Mesothelial cell of epicardium (in vitro differentiated cells): ENCODE results near the gene CANT1. TPM values are rescaled to one million over a fixed set of nuclear protein-coding genes. Genes with fewer than 3 reads are reported as not detected.

Experiments
- DNase-seq, 2 experiments: peaks; one replicate each; pipeline ENCODE4 v3.0.0; 2021; ENCODE audit warnings: low spot score in 2 of 2; ENCODE audit not compliant: unreplicated experiment in 2 of 2
- H3K27ac Mint-ChIP-seq: 2 replicates; pipeline ENCODE4 v1.8.0; 2021; ENCODE audit warnings: mixed read lengths
- H3K27me3 Mint-ChIP-seq: 2 replicates; pipeline ENCODE4 v1.8.0; 2021; ENCODE audit warnings: low read depth, mixed read lengths
- H3K36me3 Mint-ChIP-seq: 2 replicates; pipeline ENCODE4 v1.8.0; 2021; ENCODE audit warnings: mixed read lengths
- H3K4me1 Mint-ChIP-seq: 2 replicates; pipeline ENCODE4 v1.8.0; 2021; ENCODE audit warnings: mixed read lengths
- H3K4me3 Mint-ChIP-seq: 2 replicates; pipeline ENCODE4 v1.8.0; 2021; ENCODE audit warnings: mild to moderate bottlenecking, moderate library complexity, mixed read lengths
- H3K9me3 Mint-ChIP-seq: 2 replicates; pipeline ENCODE4 v1.8.0; 2021; ENCODE audit warnings: mixed read lengths
- CTCF ChIP-seq: fragments of 200-600 bp; sonication (generic); IDR thresholded peaks from one replicate; pipeline ENCODE4 v1.5.0; 2021; ENCODE audit warnings: antibody characterized with exemption; ENCODE audit not compliant: unreplicated experiment
- total RNA-seq: library from RNA; stranded (reverse); gene quantifications from 3 replicates; pipeline ENCODE4 v1.2.1, GENCODE V29; 2021

The CANT1 gene
- total RNA-seq, 1 donor from 2014 or later, result 68.2 TPM

GRCh38 chr17:79041723-79042420 lies 32.3 kb upstream of the CANT1 start:
- H3K27ac Mint-ChIP-seq, result no peak overlapping the region
- no peaks in the 10 kb centered on the region for H3K36me3 Mint-ChIP-seq
- no peaks in the 10 kb centered on the region for H3K9me3 Mint-ChIP-seq
- H3K4me1 Mint-ChIP-seq, result peaks cover 5% of the 10 kb centered on the region
- no peak for TF ChIP-seq CTCF
- H3K27me3 Mint-ChIP-seq, result peaks cover 12% of the 10 kb centered on the region
- DNase-seq, result no peak
- H3K4me3 Mint-ChIP-seq, result no peak overlapping the region

GRCh38 chr17:79041041-79041570 lies 31.5 kb upstream of the CANT1 start:
- H3K9me3 Mint-ChIP-seq, result no peaks in the 10 kb centered on the region
- H3K36me3 Mint-ChIP-seq, result no peaks in the 10 kb centered on the region
- H3K4me1 Mint-ChIP-seq, result peaks cover 5% of the 10 kb centered on the region
- H3K27ac Mint-ChIP-seq, result no peak overlapping the region
- TF ChIP-seq CTCF, result no peak
- no peak for DNase-seq
- peaks cover 12% of the 10 kb centered on the region for H3K27me3 Mint-ChIP-seq
- no peak overlapping the region for H3K4me3 Mint-ChIP-seq

- Mint-ChIP-seq H3K4me1 (no peaks in the 10 kb centered on the region), H3K9me3 (no peaks in the 10 kb centered on the region), H3K36me3 (no peaks in the 10 kb centered on the region), H3K27ac (no peak overlapping the region), H3K4me3 (no peak overlapping the region), H3K27me3 (peaks cover 5% of the 10 kb centered on the region)
- no peak for DNase-seq
- no peak for TF ChIP-seq CTCF
Observed at GRCh38 chr17:79039886-79040285, 30.3 kb upstream of the CANT1 start.

GRCh38 chr17:79039171-79039570 lies 29.6 kb upstream of the CANT1 start:
- no peak for TF ChIP-seq CTCF
- H3K36me3 Mint-ChIP-seq, result no peaks in the 10 kb centered on the region
- H3K27me3 Mint-ChIP-seq, result no peaks in the 10 kb centered on the region
- no peak overlapping the region for H3K4me3 Mint-ChIP-seq
- H3K27ac Mint-ChIP-seq, result no peak overlapping the region
- H3K9me3 Mint-ChIP-seq, result no peaks in the 10 kb centered on the region
- no peak for DNase-seq
- H3K4me1 Mint-ChIP-seq, result no peaks in the 10 kb centered on the region

GRCh38 chr17:79038545-79039135 lies 29.1 kb upstream of the CANT1 start:
- no peak for TF ChIP-seq CTCF
- Mint-ChIP-seq H3K27me3 (no peaks in the 10 kb centered on the region), H3K36me3 (no peaks in the 10 kb centered on the region), H3K27ac (no peak overlapping the region), H3K9me3 (no peaks in the 10 kb centered on the region), H3K4me3 (no peak overlapping the region), H3K4me1 (no peaks in the 10 kb centered on the region)
- DNase-seq, result no peak
